Right lobe of liver (tissue), 4 donors: ENCODE data around the gene RAP1B.

Experiments
- CTCF ChIP-seq, 4 donors: fragments of 200-600 bp in 3 of 4; fragments of 450-650 bp in 1 of 4; IDR thresholded peaks; one replicate each; pipeline versions ENCODE4 v1.5.1 to v1.8.0; 2016 to 2022; ENCODE audit warnings: antibody characterized with exemption in 4 of 4, mild to moderate bottlenecking in 2 of 4
- POLR2A ChIP-seq: fragments of 450-650 bp; IDR thresholded peaks from one replicate; pipeline ENCODE4 v1.6.1; 2017; ENCODE audit warnings: antibody characterized with exemption, mild to moderate bottlenecking
- donor health status: DM: no; HTN: no; CAD: no.
- donor health status: DM: no; HTN: no; CAD: no.
- donor health status: DM: no; HTN: yes; CAD: no.

- TF ChIP-seq POLR2A, result no peak
- no peak for TF ChIP-seq CTCF (IDR thresholded peaks at IDR 0.05)
These were observed 27.5 kb downstream of the RAP1B start for GRCh38 chr12:68638171-68638570.
